Measurements from ENCODE around the gene BTBD18. TPM values are rescaled to one million over a fixed set of nuclear protein-coding genes. Genes with fewer than 3 reads are reported as not detected.

The BTBD18 gene
- total and polyA plus RNA-seq, 10 of the 15 experiments (the other 5 are each of a cell fraction or from before 2014, with no cell fraction given): 0.05 to 0.58 (median 0.19) TPM; not detected in 6

GRCh38 chr11:57781529-57781943 lies 29.9 kb upstream of the BTBD18 start:
- peaks cover 0 to 4% of the 10 kb centered on the region in 2 experiments; a peak in 1 of 4 replicates for H3K36me3 ChIP-seq (ENCODE audit: control insufficient read depth in 2 of 2, insufficient read depth in 2 of 2, low read length in 1 of 2)
- no peaks in the 10 kb centered on the region for H3K9me3 ChIP-seq (replicated peaks; ENCODE audit: control insufficient read depth, insufficient read depth, low read length)
- H3K4me2 ChIP-seq (ENCODE audit: control insufficient read depth, insufficient read depth): no peak overlapping the region
- SMC1A ChIA-PET (ENCODE audit: uncharacterized antibody, unreplicated experiment): interaction anchor here (1.0 to 11.7 kb wide), 4 partner anchors 10 to 29 kb away, joined by 3 to 117 read pairs (median 6); partner anchors contain the start of gene CTNND1
- ATAC-seq (no peak), DNase-seq (ENCODE audit: low read depth, low spot score) (no peak), FAIRE-seq (no peak)
- H3K4me3 ChIP-seq: no peak overlapping the region
- H3K79me2 ChIP-seq (ENCODE audit: control insufficient read depth, insufficient read depth, low read length): peaks cover 83% of the 10 kb centered on the region
- no peak overlapping the region for H3K9ac ChIP-seq (ENCODE audit: control insufficient read depth, insufficient read depth, low read length)
- 95% methylated on average over 3 of the region's 3 CpGs for WGBS (ENCODE audit: insufficient coverage, insufficient replicate concordance, low lambda C conversion rate, missing lambda C conversion rate)
- TF ChIP-seq MEF2B (IDR thresholded peaks at IDR 0.05; ENCODE audit: partially characterized antibody, poor library complexity, severe bottlenecking) (no peak), LARP7 (IDR thresholded peaks at IDR 0.05) (no peak), JUNB (IDR thresholded peaks at IDR 0.05) (no peak), ZNF274 (IDR thresholded peaks at IDR 0.05; ENCODE audit: insufficient read depth, insufficient read length) (no peak), CBFB (IDR thresholded peaks at IDR 0.05; ENCODE audit: low read depth) (no peak), SP1 (IDR thresholded peaks at IDR 0.05; ENCODE audit: low read depth, low read length) (no peak), CHD1 (IDR thresholded peaks at IDR 0.05; ENCODE audit: low read depth, low read length) (no peak), RAD21 (IDR thresholded peaks at IDR 0.05; ENCODE audit: insufficient read depth, low read depth, low read length) (no peak), ZBTB33 (IDR thresholded peaks at IDR 0.05) (no peak), EP300 (IDR thresholded peaks at IDR 0.05; ENCODE audit: borderline replicate concordance in 1 of 2, control insufficient read depth in 1 of 2, low read depth in 2 of 2, low read length in 2 of 2) (no peak), RAD51 (IDR thresholded peaks at IDR 0.05) (no peak), SKIL (IDR thresholded peaks at IDR 0.05; ENCODE audit: low read depth, poor library complexity, severe bottlenecking) (no peak), DPF2 (IDR thresholded peaks at IDR 0.05) (no peak), NFYA (IDR thresholded peaks at IDR 0.05; ENCODE audit: borderline replicate concordance, low read depth, low read length) (no peak), TCF12 (IDR thresholded peaks at IDR 0.05; ENCODE audit: low read depth, low read length) (no peak), IRF5 (IDR thresholded peaks at IDR 0.05; ENCODE audit: borderline replicate concordance) (no peak)
- no peaks in the 10 kb centered on the region for H4K20me1 ChIP-seq (ENCODE audit: control insufficient read depth, insufficient read depth)
- RAD21 ChIA-PET (ENCODE audit: unreplicated experiment): interaction anchor here (7.8 kb wide), 1 partner anchor 17 kb away, joined by 41 read pairs; no protein-coding TSS in a partner anchor
- H2AFZ ChIP-seq (ENCODE audit: control insufficient read depth, low read depth, low read length): no peak overlapping the region
- no peak overlapping the region for H3K27ac ChIP-seq (ENCODE audit: control insufficient read depth, insufficient read depth)
- CTCF ChIA-PET: interaction anchor here (0.6 to 10.8 kb wide), 3 partner anchors 11 to 19 kb away, joined by 3 to 69 read pairs (median 38); partner anchors contain the start of gene CTNND1
- H3K4me1 ChIP-seq (ENCODE audit: control insufficient read depth, insufficient read depth, low read length): peaks cover 30% of the 10 kb centered on the region
- no peaks in the 10 kb centered on the region for H3K27me3 ChIP-seq (replicated peaks in 1 of 2; ENCODE audit: control insufficient read depth in 2 of 2, insufficient read depth in 2 of 2, low read length in 1 of 2)
- POLR2A ChIA-PET: interaction anchor here (3.4 to 10.7 kb wide), 2 partner anchors 7 to 17 kb away, joined by 12 to 110 read pairs; partner anchors contain the start of gene CTNND1
- BruUV-seq (replicated peaks): no TSS peak
- in situ Hi-C loops (cut with MboI): no loop called here
- intact Hi-C loops (cut with micrococcal nuclease; ENCODE audit: unreplicated experiment): loop anchor here (10.0 kb wide), 1 partner anchor 217 kb away; the partner anchor contains the start of gene UBE2L6
